ENCODE results near the gene STAT4.

Gene STAT4

DNA sequence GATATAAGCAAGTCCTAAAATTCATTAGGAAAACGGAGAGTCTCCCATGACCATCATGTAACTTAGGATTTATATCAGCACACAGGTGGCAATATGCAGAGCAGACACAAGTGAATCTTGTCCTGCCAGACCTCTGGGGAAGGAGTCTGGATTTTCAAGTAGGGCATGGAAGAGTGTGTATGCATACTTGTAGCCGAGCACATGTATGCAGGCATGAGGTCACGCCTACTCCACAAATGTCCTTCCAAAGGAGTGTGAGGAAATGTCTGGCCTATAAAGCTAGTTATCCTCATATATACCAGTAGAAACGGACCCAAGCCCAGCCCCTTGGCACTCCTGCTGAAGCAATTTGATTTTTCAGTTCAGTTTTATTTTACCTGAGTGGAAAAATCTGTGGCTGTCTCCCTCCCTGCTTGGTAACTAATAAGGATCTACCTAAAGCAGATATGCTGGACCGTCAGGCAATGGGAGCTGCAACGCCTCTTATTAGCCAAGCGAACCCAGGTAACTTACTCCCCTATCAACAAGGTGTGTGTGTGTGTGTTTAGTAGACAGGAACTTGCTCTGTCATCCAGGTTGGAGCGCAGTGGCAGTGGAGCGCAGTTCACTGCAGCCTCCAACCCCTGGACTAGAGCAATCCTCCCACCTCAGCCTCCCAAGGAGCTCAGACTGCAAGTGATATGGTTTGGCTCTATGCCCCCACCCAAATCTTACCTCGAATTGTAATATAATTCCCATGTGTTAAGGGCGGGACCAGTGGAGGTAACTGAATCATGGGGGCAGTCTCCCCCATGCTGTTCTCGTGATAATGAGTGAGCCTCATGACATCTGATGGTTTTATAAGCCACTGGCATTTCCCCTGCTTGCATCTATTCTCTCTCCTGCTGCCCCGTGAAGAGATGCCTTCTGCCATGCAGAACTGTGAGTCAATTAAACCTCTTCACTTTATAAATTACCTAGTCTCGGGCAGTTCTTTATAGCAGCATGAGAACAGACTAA is 139.6 kb downstream of the STAT4 start:
- DNase-seq (ENCODE audit: low read depth) = no peak
- H3K4me3 ChIP-seq (replicated peaks; ENCODE audit: low read depth, low read length) = no peak overlapping the region
- no peak for TF ChIP-seq CTCF (IDR thresholded peaks at IDR 0.05; ENCODE audit: low read length, missing control alignments)

GRCh38 chr2:191009541-191010374 is 141.0 kb downstream of the STAT4 start:
- H3K4me3 ChIP-seq (replicated peaks; ENCODE audit: low read depth, low read length) = no peak overlapping the region
- TF ChIP-seq CTCF (IDR thresholded peaks at IDR 0.05; ENCODE audit: low read length, missing control alignments) = no peak

DNA sequence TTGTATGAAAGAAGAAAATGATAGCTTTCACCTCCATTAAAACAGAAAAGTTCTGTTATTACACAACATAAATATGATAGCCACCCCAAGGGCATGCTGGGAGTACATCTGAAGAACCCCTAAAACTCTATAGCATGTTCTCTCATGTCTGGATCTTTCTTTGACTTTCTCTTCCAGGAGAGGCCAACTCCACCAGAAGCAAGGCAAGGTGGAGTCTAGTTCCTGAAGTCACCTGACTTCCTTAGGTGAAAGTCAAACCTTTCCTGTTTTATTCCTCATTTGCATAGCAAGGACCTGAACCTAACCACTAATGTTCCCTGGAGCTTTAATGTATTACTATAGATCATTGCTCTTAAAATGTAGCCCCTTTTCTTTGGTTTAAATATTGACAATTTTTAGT is 142.5 kb downstream of the STAT4 start:
- H3K4me3 ChIP-seq (replicated peaks; ENCODE audit: low read depth, low read length) = no peak overlapping the region
- no peak for TF ChIP-seq CTCF (IDR thresholded peaks at IDR 0.05; ENCODE audit: low read length, missing control alignments)
- DNase-seq (ENCODE audit: low read depth) = no peak

More at GRCh38 chr2:191009541-191010374, 141.0 kb downstream of the STAT4 start:
- DNase-seq (ENCODE audit: low read depth) = no peak

DNA sequence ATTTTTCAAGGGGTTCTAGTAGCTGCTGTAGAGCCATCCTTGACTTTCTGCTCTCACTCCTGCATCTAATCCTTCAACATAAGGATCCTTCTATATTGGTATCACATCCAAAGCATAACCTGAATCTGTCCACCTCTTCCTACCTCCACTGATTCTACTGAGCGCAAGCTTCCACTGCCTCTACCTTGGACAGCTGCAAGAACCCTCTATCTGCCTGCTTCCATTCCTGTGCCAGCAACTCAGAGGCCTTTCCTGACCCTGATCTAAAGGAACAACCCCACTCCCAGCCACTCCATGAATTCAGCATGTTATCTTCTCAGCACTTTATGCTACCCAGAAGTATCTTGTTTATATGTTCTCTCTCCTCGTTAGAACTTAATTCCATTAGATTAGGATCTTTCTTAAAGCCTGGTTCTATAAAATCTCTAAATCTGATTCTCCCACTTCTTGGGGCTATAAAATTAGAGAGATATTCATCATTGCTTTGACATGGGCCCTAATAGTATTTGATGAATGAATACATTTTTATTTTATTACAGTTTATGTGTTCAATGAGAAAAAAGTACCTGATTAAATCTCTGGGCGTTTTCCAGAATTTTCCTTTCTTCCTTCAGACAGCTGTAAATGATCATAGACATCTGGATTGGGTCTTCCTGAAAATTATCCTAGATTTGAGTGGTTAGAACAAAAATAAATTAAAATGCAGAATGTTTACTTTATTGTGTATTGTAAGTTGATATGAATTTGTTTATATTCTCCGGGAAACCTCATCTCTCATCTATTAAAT is 143.6 kb downstream of the STAT4 start:
- DNase-seq (ENCODE audit: low read depth) = no peak
- TF ChIP-seq CTCF (IDR thresholded peaks at IDR 0.05; ENCODE audit: low read length, missing control alignments) = no peak
- H3K4me3 ChIP-seq (replicated peaks; ENCODE audit: low read depth, low read length) = no peak overlapping the region

- H3K4me3 ChIP-seq (replicated peaks; ENCODE audit: low read depth, low read length) = no peak overlapping the region
- TF ChIP-seq CTCF (IDR thresholded peaks at IDR 0.05; ENCODE audit: low read length, missing control alignments) = no peak
Measured at GRCh38 chr2:191006297-191006696, 144.5 kb downstream of the STAT4 start.

More at GRCh38 chr2:191006297-191006696, 144.5 kb downstream of the STAT4 start:
- DNase-seq (ENCODE audit: low read depth) = no peak

Measured in fibroblast of pulmonary artery (primary cell).